KOPT-K1 (cell line): ENCODE data around the gene NUP98.

Source experiments
- H3K27ac ChIP-seq: fragments of 200-600 bp; sonication (generic); 2 replicates; pipeline ENCODE4 v1.5.1; 2016; ENCODE audit warnings: antibody characterized with exemption, mild to moderate bottlenecking, low read depth, low read length; ENCODE audit not compliant: poor library complexity, severe bottlenecking
- H3K36me3 ChIP-seq: fragments of 200-600 bp; sonication (generic); 2 replicates; pipeline ENCODE4 v1.5.1; 2017; ENCODE audit warnings: antibody characterized with exemption, mild to moderate bottlenecking, low read length, moderate library complexity; ENCODE audit not compliant: insufficient read depth
- H3K9me3 ChIP-seq: fragments of 200-600 bp; sonication (generic); 2 replicates; pipeline ENCODE4 v1.5.1; 2017; ENCODE audit warnings: antibody characterized with exemption, low read length, mild to moderate bottlenecking; ENCODE audit not compliant: insufficient read depth, poor library complexity, severe bottlenecking

NUP98 gene

GRCh38 chr11:3738723-3739122 lies 58.6 kb downstream of the NUP98 start:
- Histone ChIP-seq H3K9me3 (no peaks in the 10 kb centered on the region), H3K27ac (no peak overlapping the region), H3K36me3 (peaks cover 99% of the 10 kb centered on the region)

GRCh38 chr11:3738241-3738640 lies 59.1 kb downstream of the NUP98 start:
- Histone ChIP-seq H3K27ac (no peak overlapping the region), H3K36me3 (peaks cover 99% of the 10 kb centered on the region), H3K9me3 (no peaks in the 10 kb centered on the region)

GRCh38 chr11:3737386-3737933 lies 59.9 kb downstream of the NUP98 start:
- Histone ChIP-seq H3K36me3 (peaks cover 99% of the 10 kb centered on the region), H3K9me3 (no peaks in the 10 kb centered on the region), H3K27ac (no peak overlapping the region)

- H3K9me3 ChIP-seq: no peaks in the 10 kb centered on the region
- no peak overlapping the region for H3K27ac ChIP-seq
- peaks cover 99% of the 10 kb centered on the region for H3K36me3 ChIP-seq
Measured at GRCh38 chr11:3736816-3737215, 60.5 kb downstream of the NUP98 start.

GRCh38 chr11:3735827-3736226 lies 61.5 kb downstream of the NUP98 start:
- H3K36me3 ChIP-seq: peaks cover 99% of the 10 kb centered on the region
- H3K27ac ChIP-seq: no peak overlapping the region
- H3K9me3 ChIP-seq: no peaks in the 10 kb centered on the region

GRCh38 chr11:3732671-3733436 lies 64.5 kb downstream of the NUP98 start:
- no peak overlapping the region for H3K27ac ChIP-seq
- H3K36me3 ChIP-seq: peaks cover 99% of the 10 kb centered on the region
- no peaks in the 10 kb centered on the region for H3K9me3 ChIP-seq

- no peak overlapping the region for H3K27ac ChIP-seq
- peaks cover 100% of the 10 kb centered on the region for H3K36me3 ChIP-seq
- H3K9me3 ChIP-seq: no peaks in the 10 kb centered on the region
Measured at GRCh38 chr11:3723014-3723708, 74.2 kb downstream of the NUP98 start.

GRCh38 chr11:3722100-3722499 lies 75.3 kb downstream of the NUP98 start:
- H3K36me3 ChIP-seq: peaks cover 100% of the 10 kb centered on the region
- H3K27ac ChIP-seq: no peak overlapping the region
- no peaks in the 10 kb centered on the region for H3K9me3 ChIP-seq

GRCh38 chr11:3720997-3721396 lies 76.4 kb downstream of the NUP98 start:
- no peaks in the 10 kb centered on the region for H3K9me3 ChIP-seq
- peaks cover 100% of the 10 kb centered on the region for H3K36me3 ChIP-seq
- no peak overlapping the region for H3K27ac ChIP-seq

- peaks cover 98% of the 10 kb centered on the region for H3K36me3 ChIP-seq
- H3K27ac ChIP-seq: no peak overlapping the region
Measured at GRCh38 chr11:3712274-3712673, 85.1 kb downstream of the NUP98 start.

GRCh38 chr11:3710485-3711259 lies 86.7 kb downstream of the NUP98 start:
- Histone ChIP-seq H3K36me3 (peaks cover 98% of the 10 kb centered on the region), H3K27ac (no peak overlapping the region), H3K9me3 (no peaks in the 10 kb centered on the region)

More at GRCh38 chr11:3712274-3712673, 85.1 kb downstream of the NUP98 start:
- H3K9me3 ChIP-seq: no peaks in the 10 kb centered on the region

GRCh38 chr11:3709977-3710376 lies 87.4 kb downstream of the NUP98 start:
- H3K27ac ChIP-seq: no peak overlapping the region
- H3K9me3 ChIP-seq: no peaks in the 10 kb centered on the region
- H3K36me3 ChIP-seq: peaks cover 98% of the 10 kb centered on the region

- Histone ChIP-seq H3K36me3 (peaks cover 98% of the 10 kb centered on the region), H3K9me3 (no peaks in the 10 kb centered on the region), H3K27ac (no peak overlapping the region)
Measured at GRCh38 chr11:3707176-3707575, 90.2 kb downstream of the NUP98 start.

- H3K27ac ChIP-seq: no peak overlapping the region
- peaks cover 100% of the 10 kb centered on the region for H3K36me3 ChIP-seq
- H3K9me3 ChIP-seq: no peaks in the 10 kb centered on the region
Measured at GRCh38 chr11:3703383-3703782, 94.0 kb downstream of the NUP98 start.

- H3K9me3 ChIP-seq: no peaks in the 10 kb centered on the region
- no peak overlapping the region for H3K27ac ChIP-seq
- H3K36me3 ChIP-seq: peaks cover 100% of the 10 kb centered on the region
Measured at GRCh38 chr11:3700910-3701309, 96.4 kb downstream of the NUP98 start.
